Measurements from ENCODE around the gene SSBP3. TPM values are rescaled to one million over a fixed set of nuclear protein-coding genes. Genes with fewer than 3 reads are reported as not detected.
A peak's percentile ranks its signal among the peaks of the same experiment; 100 is the strongest.

SSBP3 gene
- polyA plus RNA-seq, 1 of the 3 experiments (the other 2 are of a cell fraction): 26.2 TPM

DNA sequence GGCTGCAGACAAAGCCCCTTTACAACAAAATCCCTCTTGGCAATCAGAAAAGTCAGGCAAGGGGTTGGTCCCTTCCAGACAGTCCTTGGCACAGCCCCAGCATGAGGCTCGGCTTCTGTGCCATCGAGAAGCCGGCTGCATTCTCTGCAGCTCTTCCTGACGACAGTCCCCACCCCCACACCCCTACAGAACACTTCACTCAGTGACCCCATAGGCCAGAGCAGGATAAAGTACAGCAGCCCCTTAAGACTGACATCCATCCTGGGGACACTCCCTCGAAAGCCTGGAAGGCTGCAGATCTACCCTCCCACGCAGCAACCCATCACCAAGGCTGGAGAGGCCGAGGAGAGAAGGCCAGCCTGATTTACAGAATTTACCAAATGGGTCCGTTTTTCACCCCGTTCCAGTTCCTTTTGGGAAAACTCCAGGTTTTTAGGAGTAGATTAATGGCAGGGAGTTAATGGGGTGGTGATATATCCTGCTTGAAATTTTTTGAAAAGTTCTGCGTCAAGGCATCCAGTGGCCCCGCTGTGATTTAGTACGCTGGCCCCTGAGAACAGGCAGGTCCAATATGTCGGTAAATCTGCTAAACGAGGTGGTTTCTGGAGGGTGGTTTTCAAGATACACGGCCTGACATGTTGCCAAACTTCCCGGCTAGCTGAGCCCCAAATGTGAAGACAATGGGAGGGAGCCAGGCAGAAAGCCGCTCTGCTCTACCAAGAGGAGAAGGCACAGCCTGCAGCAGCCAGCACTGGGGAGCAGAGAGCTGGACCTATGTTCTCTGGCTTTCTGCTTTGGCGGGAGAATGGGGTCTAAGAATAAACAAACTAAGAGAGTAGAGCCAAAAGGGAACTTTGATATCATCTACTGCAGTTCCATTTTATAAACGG, 81.7 kb downstream of the SSBP3 start:
- Histone ChIP-seq H3K27me3 (ENCODE audit: insufficient read depth) (no peaks in the 10 kb centered on the region), H3K4me2 (no peak overlapping the region), H3K27ac (ENCODE audit: low read depth in 2 of 2, low read length in 1 of 2) (peak overlapping the region in 1 of 2 experiments; percentile 96; a peak in 2 of 4 replicates), H3K4me1 (ENCODE audit: control insufficient read depth in 1 of 2, insufficient read depth in 2 of 2, low read depth in 1 of 2, low read length in 1 of 2) (peaks cover 33 to 85% of the 10 kb centered on the region in 2 experiments), H3K9me3 (no peaks in the 10 kb centered on the region), H2AFZ (ENCODE audit: low read depth) (no peak overlapping the region), H3K36me3 (replicated peaks in 1 of 2; ENCODE audit: control insufficient read depth in 1 of 2, insufficient read depth in 2 of 2, low read length in 1 of 2) (no peaks in the 10 kb centered on the region), H3K9ac (no peak overlapping the region), H3K79me2 (ENCODE audit: insufficient read depth) (peaks cover 29% of the 10 kb centered on the region), H4K20me1 (ENCODE audit: insufficient read depth) (peaks cover 6% of the 10 kb centered on the region; the same call in 1 of the 2 replicates), H3K4me3 (ENCODE audit: low read depth in 2 of 2, low read length in 1 of 2) (no peak overlapping the region), H3K9me2 (no peaks in the 10 kb centered on the region), H3F3A (replicated peaks; ENCODE audit: insufficient read depth) (no peaks in the 10 kb centered on the region)
- TF ChIP-seq FOSL2 (IDR thresholded peaks at IDR 0.05; ENCODE audit: borderline replicate concordance, low read depth) (no peak), RAD21 (IDR thresholded peaks at IDR 0.05; ENCODE audit: low read length) (0 out of 2 replicates have a peak, but pooled peaks have one; percentile 6), EP300 (IDR thresholded peaks at IDR 0.05; ENCODE audit: borderline replicate concordance in 1 of 2, low read depth in 1 of 2, low read length in 1 of 2) (peak in 1 of 2 experiments; percentile 10; a peak in 1 of 4 replicates)
- ChIA-PET CTCF (interaction anchor here (0.6 to 3.3 kb wide), 5 partner anchors 10 to 199 kb away, joined by 3 to 14 read pairs (median 3); no protein-coding TSS in a partner anchor), POLR2A (interaction anchor here (0.8 to 1.5 kb wide), 2 partner anchors 27 to 82 kb away, joined by 4 to 5 read pairs; partner anchors contain the start of gene SSBP3)
- no peak for DNase-seq
- 69% methylated on average over 19 of the region's 19 CpGs for WGBS (ENCODE audit: low lambda C conversion rate)

DNA sequence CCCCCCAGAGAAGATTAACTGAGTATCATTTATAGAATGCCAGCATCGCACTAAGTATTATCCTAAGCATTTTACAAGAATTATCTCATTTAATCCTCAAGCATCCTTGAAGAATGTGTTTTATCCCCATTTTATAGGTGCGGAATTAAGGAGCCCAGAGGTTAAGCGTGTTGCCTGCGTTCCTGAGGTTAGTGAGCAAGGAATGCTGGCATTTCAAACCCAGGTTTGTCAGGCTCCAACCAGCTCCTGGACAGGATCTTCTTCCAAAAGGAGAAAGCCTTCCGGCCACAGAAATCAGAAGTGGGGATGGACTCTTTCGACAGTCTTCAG, 82.3 kb downstream of the SSBP3 start:
- WGBS (ENCODE audit: low lambda C conversion rate): 89% methylated on average over 5 of the region's 6 CpGs
- Histone ChIP-seq H2AFZ (ENCODE audit: low read depth) (no peak overlapping the region), H3K79me2 (ENCODE audit: insufficient read depth) (peaks cover 27% of the 10 kb centered on the region), H3K27ac (ENCODE audit: low read depth in 2 of 2, low read length in 1 of 2) (peak overlapping the region in 1 of 2 experiments; percentile 96; a peak in 2 of 4 replicates), H4K20me1 (ENCODE audit: insufficient read depth) (peaks cover 8% of the 10 kb centered on the region; the same call in 1 of the 2 replicates), H3K9ac (no peak overlapping the region), H3F3A (replicated peaks; ENCODE audit: insufficient read depth) (no peaks in the 10 kb centered on the region), H3K4me2 (no peak overlapping the region), H3K9me2 (no peaks in the 10 kb centered on the region), H3K4me3 (ENCODE audit: low read depth in 2 of 2, low read length in 1 of 2) (no peak overlapping the region), H3K36me3 (replicated peaks in 1 of 2; ENCODE audit: control insufficient read depth in 1 of 2, insufficient read depth in 2 of 2, low read length in 1 of 2) (no peaks in the 10 kb centered on the region), H3K9me3 (no peaks in the 10 kb centered on the region), H3K27me3 (ENCODE audit: insufficient read depth) (no peaks in the 10 kb centered on the region), H3K4me1 (ENCODE audit: control insufficient read depth in 1 of 2, insufficient read depth in 2 of 2, low read depth in 1 of 2, low read length in 1 of 2) (peaks cover 33 to 81% of the 10 kb centered on the region in 2 experiments)
- TF ChIP-seq TEAD4 (IDR thresholded peaks at IDR 0.05; ENCODE audit: borderline replicate concordance, insufficient read depth) (no peak), TAF1 (IDR thresholded peaks at IDR 0.05; ENCODE audit: borderline replicate concordance, low read depth, low read length) (no peak), FOXM1 (IDR thresholded peaks at IDR 0.05; ENCODE audit: low read depth) (no peak), RFX5 (IDR thresholded peaks at IDR 0.05; ENCODE audit: low read length) (no peak)
- DNase-seq: no peak
- ChIA-PET CTCF (interaction anchor here (0.8 to 3.3 kb wide), 5 partner anchors 9 to 198 kb away, joined by 3 to 14 read pairs (median 3); no protein-coding TSS in a partner anchor), POLR2A (interaction anchor here (0.8 kb wide), 1 partner anchor 26 kb away, joined by 5 read pairs; no protein-coding TSS in a partner anchor)

- Histone ChIP-seq H3F3A (replicated peaks; ENCODE audit: insufficient read depth) (no peaks in the 10 kb centered on the region), H4K20me1 (ENCODE audit: insufficient read depth) (peaks cover 12% of the 10 kb centered on the region; the same call in 1 of the 2 replicates), H3K27ac (ENCODE audit: low read depth in 2 of 2, low read length in 1 of 2) (peak overlapping the region in 1 of 2 experiments; percentile 96; a peak in 1 of 4 replicates), H2AFZ (ENCODE audit: low read depth) (no peak overlapping the region), H3K9ac (no peak overlapping the region), H3K79me2 (ENCODE audit: insufficient read depth) (peaks cover 23% of the 10 kb centered on the region), H3K4me1 (ENCODE audit: control insufficient read depth in 1 of 2, insufficient read depth in 2 of 2, low read depth in 1 of 2, low read length in 1 of 2) (peaks cover 33 to 75% of the 10 kb centered on the region in 2 experiments), H3K9me2 (no peaks in the 10 kb centered on the region), H3K4me2 (no peak overlapping the region), H3K27me3 (ENCODE audit: insufficient read depth) (no peaks in the 10 kb centered on the region), H3K9me3 (no peaks in the 10 kb centered on the region), H3K36me3 (replicated peaks in 1 of 2; ENCODE audit: control insufficient read depth in 1 of 2, insufficient read depth in 2 of 2, low read length in 1 of 2) (no peaks in the 10 kb centered on the region), H3K4me3 (ENCODE audit: low read depth in 2 of 2, low read length in 1 of 2) (no peak overlapping the region)
- 96% methylated on average over 5 of the region's 6 CpGs for WGBS (ENCODE audit: low lambda C conversion rate)
- no peak for DNase-seq
- ChIA-PET CTCF (interaction anchor here (0.8 to 3.3 kb wide), 5 partner anchors 9 to 198 kb away, joined by 3 to 14 read pairs (median 3); no protein-coding TSS in a partner anchor), POLR2A (interaction anchor here (0.8 kb wide), 1 partner anchor 25 kb away, joined by 5 read pairs; no protein-coding TSS in a partner anchor)
- TF ChIP-seq SIN3A (IDR thresholded peaks at IDR 0.05; ENCODE audit: borderline replicate concordance, low read depth, low read length): no peak
- peak; percentile 40; the same call in 1 of the 2 replicates for TF ChIP-seq RAD21 (IDR thresholded peaks at IDR 0.05; ENCODE audit: low read length)
These were observed 82.9 kb downstream of the SSBP3 start for GRCh38 chr1:54323324-54323739.
